GM18499 (cell line): ENCODE measurements around the gene CTNND2.
"Not testable (repeated sequence)": the region's sequence is repeated elsewhere in the genome, so short reads cannot be mapped to it uniquely, and the experiment has no call there.

Experiments used
- ATAC-seq: cut with Tn5 transposase; IDR thresholded peaks from one replicate; pipeline ENCODE4 v1.9.1; 2021; ENCODE audit warnings: moderate number of reproducible peaks; ENCODE audit not compliant: insufficient read depth, unreplicated experiment

CTNND2 gene

GRCh38 chr5:11687498-11687897 lies 216.7 kb downstream of the CTNND2 start:
- no peak for ATAC-seq

DNA sequence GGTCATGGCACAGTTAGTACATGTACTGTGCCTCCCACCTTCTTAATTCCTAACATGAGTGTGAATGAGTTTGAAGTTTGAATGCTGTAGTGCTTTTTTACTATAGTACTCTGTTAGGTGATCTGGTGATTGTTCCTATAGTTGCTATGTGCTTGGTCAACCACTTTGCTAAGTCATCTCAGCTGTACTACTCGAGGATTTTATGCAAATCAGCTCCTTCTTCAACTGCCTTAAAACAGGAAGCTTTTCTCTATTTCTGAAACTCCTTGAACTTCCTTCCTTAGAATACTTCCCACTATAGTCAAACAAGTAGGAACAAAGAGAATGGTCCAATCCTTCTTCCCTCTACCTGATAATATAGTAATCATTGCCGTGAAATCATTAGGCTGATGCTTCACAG lies 219.6 kb downstream of the CTNND2 start:
- no peak for ATAC-seq

DNA sequence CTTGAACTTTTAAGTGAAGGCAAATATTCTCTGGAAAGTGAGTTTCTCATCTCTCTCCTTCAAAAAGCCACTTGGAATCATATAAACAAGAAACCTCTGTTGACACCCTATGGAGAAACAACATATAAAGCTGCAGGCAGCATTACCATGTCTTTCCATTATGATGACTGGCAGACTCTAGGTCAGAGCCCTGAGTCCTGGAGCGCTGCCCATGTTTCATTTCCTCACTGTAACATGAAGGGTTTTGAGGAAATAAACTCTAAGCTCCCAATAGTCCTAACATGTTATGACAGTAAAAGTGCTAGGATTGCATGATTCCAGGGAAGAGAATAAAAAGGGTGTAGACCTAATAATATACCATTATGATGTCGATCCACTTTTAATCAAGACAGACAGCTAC lies 220.6 kb downstream of the CTNND2 start:
- no peak for ATAC-seq

DNA sequence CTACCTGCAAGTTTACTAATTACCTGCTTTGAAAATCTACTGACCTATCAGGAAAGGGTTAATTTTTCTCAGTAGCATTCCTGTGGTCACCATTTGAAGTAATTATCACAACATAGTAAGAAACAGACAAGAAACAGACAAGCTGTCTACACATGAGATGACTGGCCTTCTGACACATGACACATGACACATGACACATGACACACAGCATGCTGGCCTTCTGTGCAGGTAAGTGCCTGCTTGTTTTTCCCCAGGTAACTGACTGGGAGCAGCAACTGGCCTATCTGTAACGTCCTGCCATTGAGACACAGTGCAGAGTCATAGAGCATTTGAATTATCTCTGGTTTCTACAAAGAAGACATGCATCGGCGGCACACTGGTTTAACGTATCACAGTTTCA lies 222.4 kb downstream of the CTNND2 start:
- no peak for ATAC-seq

- no peak for ATAC-seq
These were observed 224.6 kb downstream of the CTNND2 start for GRCh38 chr5:11679676-11680075.

- ATAC-seq = no peak
These were observed 229.1 kb downstream of the CTNND2 start for GRCh38 chr5:11675184-11675583.

- ATAC-seq = no peak
These were observed 231.7 kb downstream of the CTNND2 start for GRCh38 chr5:11672385-11673085.

GRCh38 chr5:11658376-11658775 lies 245.9 kb downstream of the CTNND2 start:
- ATAC-seq = no peak

DNA sequence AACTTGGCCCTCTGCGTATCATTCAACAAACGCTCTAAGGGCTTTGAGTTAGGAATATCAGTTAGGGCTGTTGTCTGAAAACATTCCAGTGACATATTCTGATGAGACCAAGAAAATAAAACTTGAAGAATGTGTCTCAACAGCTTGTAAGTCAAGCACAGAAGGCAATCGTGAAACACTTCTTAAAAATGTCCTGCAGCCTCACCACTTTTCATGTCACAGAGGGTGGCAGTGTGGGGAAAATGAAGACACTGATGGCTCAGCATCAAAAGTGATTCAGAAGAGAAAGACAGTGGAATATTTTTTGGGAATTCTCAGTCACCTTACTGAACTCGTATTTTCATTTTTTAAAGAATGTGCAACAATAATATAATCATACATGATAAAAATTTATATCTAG lies 247.3 kb downstream of the CTNND2 start:
- no peak for ATAC-seq

- ATAC-seq = no peak
These were observed 248.6 kb downstream of the CTNND2 start for GRCh38 chr5:11655681-11656080.

DNA sequence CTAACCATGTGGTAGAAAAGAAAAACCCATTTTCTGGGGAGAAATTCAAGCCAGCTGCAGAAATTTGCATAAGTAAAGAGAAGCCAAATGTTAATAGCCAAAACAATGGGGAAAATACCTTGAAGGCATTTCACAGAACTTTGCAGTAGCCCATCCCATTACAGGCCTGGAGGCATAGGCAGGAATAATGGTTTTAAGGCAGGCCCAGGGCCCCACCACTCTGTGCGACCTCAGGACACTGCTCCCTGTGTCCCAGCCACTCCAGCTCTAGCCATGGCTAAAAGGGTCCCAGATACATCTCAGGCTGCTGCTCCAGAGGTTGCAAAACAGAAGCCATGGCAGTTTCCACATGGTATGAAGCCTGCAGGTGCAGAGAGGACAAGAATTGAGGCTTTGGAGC lies 253.3 kb downstream of the CTNND2 start:
- no peak for ATAC-seq

GRCh38 chr5:11646141-11646540 lies 258.1 kb downstream of the CTNND2 start:
- no peak for ATAC-seq

GRCh38 chr5:11642438-11642837 lies 261.8 kb downstream of the CTNND2 start:
- ATAC-seq = no peak

DNA sequence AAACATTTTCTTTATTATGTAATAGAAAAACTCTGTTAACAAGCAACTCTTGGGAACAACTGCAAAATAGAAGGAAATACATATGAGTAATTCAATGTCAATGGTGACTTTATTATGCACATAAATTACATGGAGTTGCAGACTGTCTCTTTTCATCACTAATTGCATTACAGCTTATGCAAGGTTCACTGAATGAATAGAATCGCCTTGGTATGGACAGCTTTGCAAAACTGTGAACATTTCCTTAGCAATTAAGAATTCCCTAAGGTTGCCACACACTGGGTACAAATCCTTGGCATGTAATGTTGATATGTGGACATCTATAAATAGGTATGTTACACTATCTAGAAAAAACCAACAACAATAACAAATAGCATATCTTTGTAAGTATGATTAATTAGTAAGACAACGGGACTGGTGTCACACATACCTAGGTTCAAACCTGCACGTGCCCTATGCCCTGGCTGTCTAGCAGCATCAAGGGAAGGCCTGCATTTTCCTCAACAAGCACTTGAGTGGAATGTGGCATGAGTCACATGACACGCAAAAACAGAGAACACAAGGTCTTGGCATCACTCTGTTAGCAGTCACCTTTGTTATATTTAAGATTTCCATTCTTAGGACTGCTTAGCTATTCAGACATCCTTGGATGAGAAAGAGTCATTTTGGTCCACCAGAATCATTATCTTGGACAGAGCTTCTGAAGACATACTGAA lies 263.9 kb downstream of the CTNND2 start:
- ATAC-seq = no peak

DNA sequence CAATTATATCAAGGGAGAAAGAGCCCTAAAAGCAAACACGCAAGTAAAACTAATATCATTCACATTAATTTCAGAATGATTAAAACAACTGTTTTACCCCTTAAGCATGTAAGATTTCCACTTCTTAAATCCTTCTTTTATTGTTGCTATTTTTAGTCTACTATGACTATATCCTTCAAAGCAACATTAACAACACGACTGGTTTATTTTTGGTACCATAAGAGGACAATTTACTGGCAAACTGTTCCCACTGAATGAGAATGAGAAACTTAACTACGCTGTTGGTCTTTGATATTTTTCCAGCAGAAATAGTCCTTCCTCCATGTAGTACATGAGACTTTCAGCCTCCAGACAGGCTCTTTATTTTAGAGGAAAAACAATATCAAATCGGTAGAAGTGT lies 281.5 kb downstream of the CTNND2 start:
- ATAC-seq = no peak

- no peak for ATAC-seq
These were observed 284.1 kb downstream of the CTNND2 start for GRCh38 chr5:11620172-11620571.

DNA sequence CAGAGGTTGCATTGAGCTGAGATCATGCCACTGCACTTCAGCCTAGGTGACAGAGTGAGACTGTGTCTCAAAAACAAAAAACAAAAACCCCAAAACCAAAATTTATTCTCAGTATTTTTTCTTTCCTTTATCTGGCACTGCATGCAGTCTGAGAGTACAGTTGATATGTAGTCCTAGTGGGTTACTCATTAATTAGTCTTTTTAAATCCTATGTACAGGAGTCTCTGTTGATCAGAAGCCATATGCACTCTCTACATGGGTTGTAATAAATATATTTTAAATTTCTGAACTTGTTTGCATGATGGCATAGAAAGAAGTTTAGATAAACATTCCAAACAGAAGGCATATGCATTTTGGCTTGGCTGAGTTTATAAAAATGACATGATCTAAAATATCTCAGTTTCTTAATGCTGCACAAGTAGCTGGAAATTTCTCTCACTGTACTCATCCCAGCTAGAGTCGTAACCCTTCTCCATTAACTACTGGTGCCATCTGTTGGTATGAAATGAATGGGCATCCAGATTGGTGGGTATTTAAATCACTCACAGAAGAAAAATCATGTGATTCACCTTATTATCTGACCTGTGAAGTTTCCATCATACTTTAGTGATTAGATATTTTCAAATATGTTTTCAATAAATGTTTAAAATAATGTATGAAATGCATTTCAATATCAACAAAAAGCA lies 284.8 kb downstream of the CTNND2 start:
- no peak for ATAC-seq

GRCh38 chr5:11617080-11617479 lies 287.2 kb downstream of the CTNND2 start:
- ATAC-seq = no peak

GRCh38 chr5:11616624-11617023 lies 287.6 kb downstream of the CTNND2 start:
- not testable (repeated sequence) for ATAC-seq

- ATAC-seq = no peak
These were observed 293.2 kb downstream of the CTNND2 start for GRCh38 chr5:11611011-11611410.

DNA sequence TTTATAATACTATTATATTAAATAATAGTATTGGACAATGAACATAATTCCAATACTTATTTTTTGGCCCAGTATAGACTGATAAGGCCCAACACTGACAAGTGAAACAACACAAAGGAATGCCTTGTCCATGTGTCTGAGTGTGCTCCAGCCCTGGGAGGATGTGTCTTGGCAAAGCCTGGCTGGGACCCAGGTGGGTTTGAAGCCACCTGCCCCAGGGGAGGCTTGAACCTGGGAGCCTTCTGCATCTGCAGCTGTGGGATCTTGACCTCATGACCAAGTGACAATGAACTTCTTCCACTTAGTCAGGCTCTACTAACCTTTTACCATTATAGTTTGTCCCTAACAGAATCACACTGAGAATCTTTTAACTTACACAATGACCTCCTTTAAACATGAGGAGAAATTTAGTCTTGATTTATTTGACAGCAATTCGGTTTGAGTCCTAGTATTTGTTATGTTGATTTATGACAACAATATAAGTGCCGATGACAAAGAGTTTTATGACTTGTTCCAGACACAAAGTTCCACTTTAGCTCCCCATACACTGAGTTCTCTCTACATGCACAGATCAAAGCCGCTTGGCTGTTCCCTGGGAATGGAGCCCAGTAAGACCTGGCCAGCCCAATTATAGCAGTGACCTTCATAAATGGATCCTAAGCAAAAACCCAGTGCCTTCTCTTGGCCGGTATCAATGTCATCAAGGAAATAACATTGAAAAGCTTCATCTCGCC lies 294.5 kb downstream of the CTNND2 start:
- ATAC-seq = no peak
